ENCODE measurements around the gene CNBD2.

Gene CNBD2

GRCh38 chr20:36035745-36036144, 67.4 kb downstream of the CNBD2 start:
- CTCF ChIA-PET: interaction anchor here (2.1 kb wide), 1 partner anchor 43 kb away, joined by 7 read pairs; no protein-coding TSS in a partner anchor

GRCh38 chr20:36036688-36037087, 68.3 kb downstream of the CNBD2 start:
- CTCF ChIA-PET: no interaction called here
- H3K4me3 ChIP-seq (ENCODE audit: low read depth, low read length): no peak overlapping the region
- POLR2A ChIA-PET: no interaction called here
- H3K9me3 ChIP-seq (ENCODE audit: control insufficient read depth, insufficient read depth, low read depth, low read length): no peaks in the 10 kb centered on the region
- H3K36me3 ChIP-seq (ENCODE audit: control insufficient read depth in 2 of 2, insufficient read depth in 1 of 2, low read length in 2 of 2): no peaks in the 10 kb centered on the region
- no peak overlapping the region for H3K27ac ChIP-seq (ENCODE audit: extremely low read depth, low read depth, low read length)
- no peak for TF ChIP-seq WT1 (tag by site-specific recombination; IDR thresholded peaks at IDR 0.05)
- no peak for TF ChIP-seq ZBTB7A (tag by site-specific recombination; IDR thresholded peaks at IDR 0.05; ENCODE audit: low read depth)
- TF ChIP-seq ZNF624 (tag by site-specific recombination; IDR thresholded peaks at IDR 0.05): no peak
- no peak for TF ChIP-seq HOXA7 (CRISPR knock-in tag; IDR thresholded peaks at IDR 0.05; ENCODE audit: borderline replicate concordance)
- peak; percentile 22; the same call in 1 of the 2 replicates for TF ChIP-seq PRDM1 (tag by site-specific recombination; IDR thresholded peaks at IDR 0.05)
- no peak for TF ChIP-seq GFI1B (tag by site-specific recombination; IDR thresholded peaks at IDR 0.05)
- TF ChIP-seq ZNF362 (tag by site-specific recombination; IDR thresholded peaks at IDR 0.05): no peak
- TF ChIP-seq ZFHX2 (tag by site-specific recombination; conservative IDR thresholded peaks at IDR 0.05): no peak
- no peak for TF ChIP-seq HOXC10 (CRISPR knock-in tag; IDR thresholded peaks at IDR 0.05)
- peak; percentile 14; the same call in 1 of the 2 replicates for TF ChIP-seq ZNF76 (tag by site-specific recombination; IDR thresholded peaks at IDR 0.05; ENCODE audit: borderline replicate concordance, low read depth)
- no peak for TF ChIP-seq ZNF174 (tag by site-specific recombination; IDR thresholded peaks at IDR 0.05)
- TF ChIP-seq ZFP3 (tag by site-specific recombination; IDR thresholded peaks at IDR 0.05; ENCODE audit: low read depth): no peak
- TF ChIP-seq ZNF404 (tag by site-specific recombination; IDR thresholded peaks at IDR 0.05): no peak
- TF ChIP-seq ZNF530 (tag by site-specific recombination; IDR thresholded peaks at IDR 0.05; ENCODE audit: low read depth): no peak
- TF ChIP-seq, protein P1, sequence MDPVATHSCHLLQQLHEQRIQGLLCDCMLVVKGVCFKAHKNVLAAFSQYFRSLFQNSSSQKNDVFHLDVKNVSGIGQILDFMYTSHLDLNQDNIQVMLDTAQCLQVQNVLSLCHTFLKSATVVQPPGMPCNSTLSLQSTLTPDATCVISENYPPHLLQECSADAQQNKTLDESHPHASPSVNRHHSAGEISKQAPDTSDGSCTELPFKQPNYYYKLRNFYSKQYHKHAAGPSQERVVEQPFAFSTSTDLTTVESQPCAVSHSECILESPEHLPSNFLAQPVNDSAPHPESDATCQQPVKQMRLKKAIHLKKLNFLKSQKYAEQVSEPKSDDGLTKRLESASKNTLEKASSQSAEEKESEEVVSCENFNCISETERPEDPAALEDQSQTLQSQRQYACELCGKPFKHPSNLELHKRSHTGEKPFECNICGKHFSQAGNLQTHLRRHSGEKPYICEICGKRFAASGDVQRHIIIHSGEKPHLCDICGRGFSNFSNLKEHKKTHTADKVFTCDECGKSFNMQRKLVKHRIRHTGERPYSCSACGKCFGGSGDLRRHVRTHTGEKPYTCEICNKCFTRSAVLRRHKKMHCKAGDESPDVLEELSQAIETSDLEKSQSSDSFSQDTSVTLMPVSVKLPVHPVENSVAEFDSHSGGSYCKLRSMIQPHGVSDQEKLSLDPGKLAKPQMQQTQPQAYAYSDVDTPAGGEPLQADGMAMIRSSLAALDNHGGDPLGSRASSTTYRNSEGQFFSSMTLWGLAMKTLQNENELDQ (tag by site-specific recombination; IDR thresholded peaks at IDR 0.05; ENCODE audit: low read depth): no peak
- no peak for TF ChIP-seq ZNF335 (tag by site-specific recombination; conservative IDR thresholded peaks at IDR 0.05)
- H3K4me1 ChIP-seq (ENCODE audit: control insufficient read depth, insufficient read depth, low read length): 0 out of 2 replicates have a peak, but pooled peaks cover 3% of the 10 kb centered on the region

More at GRCh38 chr20:36035745-36036144, 67.4 kb downstream of the CNBD2 start:
- Histone ChIP-seq H3K4me3 (ENCODE audit: low read depth, low read length) (no peak overlapping the region), H3K9me3 (ENCODE audit: control insufficient read depth, insufficient read depth, low read depth, low read length) (no peaks in the 10 kb centered on the region), H3K4me1 (ENCODE audit: control insufficient read depth, insufficient read depth, low read length) (0 out of 2 replicates have a peak, but pooled peaks cover 3% of the 10 kb centered on the region), H3K27ac (ENCODE audit: extremely low read depth, low read depth, low read length) (no peak overlapping the region), H3K36me3 (ENCODE audit: control insufficient read depth in 2 of 2, insufficient read depth in 1 of 2, low read length in 2 of 2) (no peaks in the 10 kb centered on the region)
- POLR2A ChIA-PET: no interaction called here
- TF ChIP-seq ZNF341 (tag by site-specific recombination; IDR thresholded peaks at IDR 0.05; ENCODE audit: low read depth) (no peak), ZNF146 (tag by site-specific recombination; IDR thresholded peaks at IDR 0.05) (no peak), SCRT2 (tag by site-specific recombination; IDR thresholded peaks at IDR 0.05) (no peak), ZNF404 (tag by site-specific recombination; IDR thresholded peaks at IDR 0.05) (no peak), ZNF530 (tag by site-specific recombination; IDR thresholded peaks at IDR 0.05; ENCODE audit: low read depth) (no peak), ZNF311 (tag by site-specific recombination; IDR thresholded peaks at IDR 0.05; ENCODE audit: borderline replicate concordance) (no peak), ZNF843 (tag by site-specific recombination; IDR thresholded peaks at IDR 0.05) (no peak), ZNF660 (tag by site-specific recombination; IDR thresholded peaks at IDR 0.05) (no peak), HOXD13 (CRISPR knock-in tag; IDR thresholded peaks at IDR 0.05; ENCODE audit: borderline replicate concordance) (no peak), ZNF549 (tag by site-specific recombination; IDR thresholded peaks at IDR 0.05) (no peak), ZBTB17 (tag by site-specific recombination; IDR thresholded peaks at IDR 0.05) (no peak), ZNF791 (tag by site-specific recombination; IDR thresholded peaks at IDR 0.05) (no peak), MYNN (tag by site-specific recombination; IDR thresholded peaks at IDR 0.05; ENCODE audit: borderline replicate concordance) (no peak), OSR2 (tag by site-specific recombination; IDR thresholded peaks at IDR 0.05) (no peak), ZSCAN30 (tag by site-specific recombination; IDR thresholded peaks at IDR 0.05) (no peak), ZNF19 (tag by site-specific recombination; IDR thresholded peaks at IDR 0.05; ENCODE audit: low read depth) (no peak), CTCF (tag by site-specific recombination; IDR thresholded peaks at IDR 0.05) (no peak), ZNF514 (tag by site-specific recombination; IDR thresholded peaks at IDR 0.05) (no peak), ZNF174 (tag by site-specific recombination; IDR thresholded peaks at IDR 0.05) (no peak)
- TF ChIP-seq, protein P2, sequence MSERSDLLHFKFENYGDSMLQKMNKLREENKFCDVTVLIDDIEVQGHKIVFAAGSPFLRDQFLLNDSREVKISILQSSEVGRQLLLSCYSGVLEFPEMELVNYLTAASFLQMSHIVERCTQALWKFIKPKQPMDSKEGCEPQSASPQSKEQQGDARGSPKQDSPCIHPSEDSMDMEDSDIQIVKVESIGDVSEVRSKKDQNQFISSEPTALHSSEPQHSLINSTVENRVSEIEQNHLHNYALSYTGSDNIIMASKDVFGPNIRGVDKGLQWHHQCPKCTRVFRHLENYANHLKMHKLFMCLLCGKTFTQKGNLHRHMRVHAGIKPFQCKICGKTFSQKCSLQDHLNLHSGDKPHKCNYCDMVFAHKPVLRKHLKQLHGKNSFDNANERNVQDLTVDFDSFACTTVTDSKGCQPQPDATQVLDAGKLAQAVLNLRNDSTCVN (tag by site-specific recombination; optimal IDR thresholded peaks at IDR 0.05): no peak
